HPDE6-E6E7 (cell line): ENCODE results near the gene CREB5.
"Not testable (repeated sequence)": the region's sequence is repeated elsewhere in the genome, so short reads cannot be mapped to it uniquely, and the experiment has no call there.

Source experiments
- DNase-seq: peaks from one replicate; pipeline ENCODE4 v3.0.0; 2011; ENCODE audit warnings: missing footprints; ENCODE audit errors: extremely low spot score

Gene CREB5

GRCh38 chr7:28608731-28609130, 196.4 kb downstream of the CREB5 start:
- DNase-seq: peak; percentile 22

GRCh38 chr7:28609608-28610007, 197.3 kb downstream of the CREB5 start:
- no peak for DNase-seq

- not testable (repeated sequence) for DNase-seq
These were observed 199.1 kb downstream of the CREB5 start for GRCh38 chr7:28611399-28611897.

- DNase-seq: no peak
These were observed 200.9 kb downstream of the CREB5 start for GRCh38 chr7:28613262-28613661.

- no peak for DNase-seq
These were observed 202.8 kb downstream of the CREB5 start for GRCh38 chr7:28615091-28615490.

- no peak for DNase-seq
These were observed 205.1 kb downstream of the CREB5 start for GRCh38 chr7:28617308-28617880.

- DNase-seq: no peak
These were observed 206.1 kb downstream of the CREB5 start for GRCh38 chr7:28618383-28618782.

- no peak for DNase-seq
These were observed 206.9 kb downstream of the CREB5 start for GRCh38 chr7:28619256-28619655.

- no peak for DNase-seq
These were observed 209.1 kb downstream of the CREB5 start for GRCh38 chr7:28621369-28621841.

GRCh38 chr7:28623105-28623730, 210.9 kb downstream of the CREB5 start:
- no peak for DNase-seq

GRCh38 chr7:28623863-28624262, 211.5 kb downstream of the CREB5 start:
- DNase-seq: no peak

GRCh38 chr7:28625432-28625831, 213.1 kb downstream of the CREB5 start:
- DNase-seq: no peak

GRCh38 chr7:28626221-28626620, 213.9 kb downstream of the CREB5 start:
- DNase-seq: no peak

GRCh38 chr7:28626624-28627262, 214.4 kb downstream of the CREB5 start:
- peak; percentile 51 for DNase-seq

- no peak for DNase-seq
These were observed 214.9 kb downstream of the CREB5 start for GRCh38 chr7:28627263-28627653.

GRCh38 chr7:28627896-28628295, 215.6 kb downstream of the CREB5 start:
- no peak for DNase-seq

- DNase-seq: no peak
These were observed 217.0 kb downstream of the CREB5 start for GRCh38 chr7:28629216-28629842.

- DNase-seq: no peak
These were observed 218.0 kb downstream of the CREB5 start for GRCh38 chr7:28630350-28630749.

GRCh38 chr7:28631995-28632394, 219.7 kb downstream of the CREB5 start:
- DNase-seq: no peak

- no peak for DNase-seq
These were observed 226.6 kb downstream of the CREB5 start for GRCh38 chr7:28638914-28639313.

GRCh38 chr7:28640001-28640400, 227.7 kb downstream of the CREB5 start:
- no peak for DNase-seq

- no peak for DNase-seq
These were observed 229.6 kb downstream of the CREB5 start for GRCh38 chr7:28641752-28642545.
